ENCODE results near the gene ACTRT2.

DNA sequence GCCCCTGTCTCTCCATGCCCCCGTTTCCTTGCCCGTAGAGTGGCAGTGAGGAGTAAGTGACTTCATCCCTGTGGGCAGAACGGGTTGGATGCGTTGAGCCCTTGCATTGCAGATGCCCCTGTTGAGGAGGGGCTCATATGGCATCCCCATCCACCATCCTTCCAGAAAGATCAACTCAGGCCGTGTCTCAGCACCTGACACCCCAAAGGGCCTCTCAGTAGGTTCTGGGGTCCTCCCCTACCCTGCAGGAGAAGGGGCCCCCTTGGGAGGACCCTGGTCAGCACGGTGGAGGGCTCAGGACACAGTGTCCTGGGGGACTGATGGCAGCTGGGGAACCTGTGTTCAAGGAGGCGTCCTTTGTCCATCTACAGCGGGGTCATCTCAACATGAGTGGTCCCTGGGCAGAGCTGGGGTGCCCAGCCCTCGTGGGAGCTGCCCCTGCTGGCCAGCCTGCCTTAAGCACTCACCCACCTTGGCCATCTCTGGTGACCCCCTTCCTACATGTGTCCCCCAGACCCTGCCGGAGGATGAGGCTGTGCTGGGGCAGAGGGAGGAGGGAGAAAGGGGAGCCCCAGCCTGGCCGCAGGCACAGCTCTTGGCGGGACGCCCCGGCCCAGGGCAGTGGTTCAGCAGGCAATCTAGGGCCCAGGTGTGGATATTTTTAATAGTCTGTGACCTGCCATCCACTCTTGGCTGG is 48.2 kb upstream of the ACTRT2 start:
- TF ChIP-seq, protein P1, sequence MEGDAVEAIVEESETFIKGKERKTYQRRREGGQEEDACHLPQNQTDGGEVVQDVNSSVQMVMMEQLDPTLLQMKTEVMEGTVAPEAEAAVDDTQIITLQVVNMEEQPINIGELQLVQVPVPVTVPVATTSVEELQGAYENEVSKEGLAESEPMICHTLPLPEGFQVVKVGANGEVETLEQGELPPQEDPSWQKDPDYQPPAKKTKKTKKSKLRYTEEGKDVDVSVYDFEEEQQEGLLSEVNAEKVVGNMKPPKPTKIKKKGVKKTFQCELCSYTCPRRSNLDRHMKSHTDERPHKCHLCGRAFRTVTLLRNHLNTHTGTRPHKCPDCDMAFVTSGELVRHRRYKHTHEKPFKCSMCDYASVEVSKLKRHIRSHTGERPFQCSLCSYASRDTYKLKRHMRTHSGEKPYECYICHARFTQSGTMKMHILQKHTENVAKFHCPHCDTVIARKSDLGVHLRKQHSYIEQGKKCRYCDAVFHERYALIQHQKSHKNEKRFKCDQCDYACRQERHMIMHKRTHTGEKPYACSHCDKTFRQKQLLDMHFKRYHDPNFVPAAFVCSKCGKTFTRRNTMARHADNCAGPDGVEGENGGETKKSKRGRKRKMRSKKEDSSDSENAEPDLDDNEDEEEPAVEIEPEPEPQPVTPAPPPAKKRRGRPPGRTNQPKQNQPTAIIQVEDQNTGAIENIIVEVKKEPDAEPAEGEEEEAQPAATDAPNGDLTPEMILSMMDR (IDR thresholded peaks at IDR 0.05; ENCODE audit: poor library complexity), result no peak
- no peak for TF ChIP-seq EZH2 (IDR thresholded peaks at IDR 0.05; ENCODE audit: borderline replicate concordance)
- TF ChIP-seq EZH2phosphoT487 (IDR thresholded peaks at IDR 0.05; ENCODE audit: low read depth, severe bottlenecking, unreplicated experiment), result no peak

All from hepatocyte (in vitro differentiated cells).